GM19468 (cell line): ENCODE results near the gene IFT122.

Experiments used
- ATAC-seq: cut with Tn5 transposase; IDR thresholded peaks from one replicate; pipeline ENCODE4 v1.9.1; 2021; ENCODE audit warnings: mild to moderate bottlenecking, moderate library complexity, moderate number of reproducible peaks; ENCODE audit not compliant: unreplicated experiment; ENCODE audit errors: extremely low read depth

The IFT122 gene

GRCh38 chr3:129413687-129414506, 26.1 kb upstream of the IFT122 start:
- ATAC-seq = peak; percentile 52

GRCh38 chr3:129415378-129415777, 24.6 kb upstream of the IFT122 start:
- no peak for ATAC-seq

- no peak for ATAC-seq
Observed at GRCh38 chr3:129415830-129416229, 24.2 kb upstream of the IFT122 start.

- no peak for ATAC-seq
Observed at GRCh38 chr3:129416415-129416814, 23.6 kb upstream of the IFT122 start.

GRCh38 chr3:129417326-129417725, 22.7 kb upstream of the IFT122 start:
- no peak for ATAC-seq

GRCh38 chr3:129418041-129418973, 21.7 kb upstream of the IFT122 start:
- ATAC-seq = no peak

- no peak for ATAC-seq
Observed at GRCh38 chr3:129419476-129419875, 20.5 kb upstream of the IFT122 start.

- no peak for ATAC-seq
Observed at GRCh38 chr3:129421236-129421883, 18.7 kb upstream of the IFT122 start.

- no peak for ATAC-seq
Observed at GRCh38 chr3:129421988-129422745, 17.9 kb upstream of the IFT122 start.

GRCh38 chr3:129422897-129423296, 17.1 kb upstream of the IFT122 start:
- no peak for ATAC-seq

- ATAC-seq = peak; percentile 51
Observed at GRCh38 chr3:129424185-129424841, 15.7 kb upstream of the IFT122 start.

GRCh38 chr3:129425213-129425612, 14.8 kb upstream of the IFT122 start:
- no peak for ATAC-seq

GRCh38 chr3:129425619-129426018, 14.4 kb upstream of the IFT122 start:
- ATAC-seq = no peak

GRCh38 chr3:129428007-129428375, 12.0 kb upstream of the IFT122 start:
- no peak for ATAC-seq

GRCh38 chr3:129428376-129429079, 11.5 kb upstream of the IFT122 start, which contains the start of gene EFCAB12:
Gene EFCAB12, minus strand, starts transcription at chr3:129428636. Its CDS starts 148 bp downstream, at chr3:129428488.
- ATAC-seq = peak; percentile 59

- ATAC-seq = no peak
Observed at GRCh38 chr3:129429080-129429451, 11.0 kb upstream of the IFT122 start.

GRCh38 chr3:129429602-129430001, 10.4 kb upstream of the IFT122 start:
- no peak for ATAC-seq

GRCh38 chr3:129432036-129432435, 8.0 kb upstream of the IFT122 start:
- ATAC-seq = no peak

- ATAC-seq = no peak
Observed at GRCh38 chr3:129432671-129433070, 7.4 kb upstream of the IFT122 start.
